H1 (cell line): ENCODE measurements around the gene NR3C1. TPM values are rescaled to one million over a fixed set of nuclear protein-coding genes. Genes with fewer than 3 reads are reported as not detected.

Experiments
- CTCF ChIA-PET: fragments of 300-600 bp; sonication (Branson Sonifier 250); formaldehyde crosslinking; loops from one replicate; lab custom pipeline; 2021; ENCODE audit not compliant: partially characterized antibody; lab: Charles Lee
- POLR2A ChIA-PET: fragments of 300-600 bp; sonication (Branson Sonifier 250); formaldehyde crosslinking; loops from one replicate; lab custom pipeline; 2021; ENCODE audit warnings: inconsistent platforms; ENCODE audit not compliant: partially characterized antibody; lab: Charles Lee
- DNase-seq, 2 experiments: peaks; one replicate each; pipeline versions ENCODE4 v3.0.0 to v3.0.0-alpha.2; 2010 to 2022; ENCODE audit warnings: low spot score in 2 of 2, low read depth in 1 of 2, mixed read lengths in 1 of 2
- FAIRE-seq: peaks from 2 replicates; lab custom pipeline; 2011; peaks lifted over from hg19 to GRCh38; lab: Jason Lieb, UNC
- H2AFZ ChIP-seq: 2 replicates; pipeline ENCODE4 v1.8.1; 2012; ENCODE audit warnings: low read length, inconsistent platforms
- H2AK5ac ChIP-seq: 2 replicates; pipeline ENCODE4 v1.6.1; 2013; ENCODE audit warnings: low read depth, low read length
- H2BK120ac ChIP-seq: replicated peaks from 2 replicates; pipeline ENCODE3; 2013; ENCODE audit warnings: low read depth, low read length, inconsistent platforms
- H2BK12ac ChIP-seq: 2 replicates; pipeline ENCODE4 v1.6.1; 2013; ENCODE audit warnings: low read depth, low read length
- H2BK15ac ChIP-seq: 2 replicates; pipeline ENCODE4 v1.6.1; 2013; ENCODE audit warnings: low read length
- H2BK20ac ChIP-seq: 2 replicates; pipeline ENCODE4 v1.6.1; 2013; ENCODE audit warnings: low read length
- H2BK5ac ChIP-seq: 2 replicates; pipeline ENCODE4 v1.6.1; 2013; ENCODE audit warnings: low read depth, low read length
- H3K14ac ChIP-seq: 2 replicates; pipeline ENCODE4 v1.6.1; 2013; ENCODE audit warnings: inconsistent platforms; ENCODE audit not compliant: insufficient read length
- H3K18ac ChIP-seq: 2 replicates; pipeline ENCODE4 v1.6.1; 2013; ENCODE audit warnings: low read length; ENCODE audit errors: extremely low read depth
- H3K23ac ChIP-seq: 2 replicates; pipeline ENCODE4 v1.6.1; 2013; ENCODE audit warnings: inconsistent platforms; ENCODE audit not compliant: insufficient read length
- H3K23me2 ChIP-seq: 2 replicates; pipeline ENCODE4 v1.6.1; 2013; ENCODE audit warnings: low read depth, low read length
- H3K27ac ChIP-seq: 2 replicates; pipeline ENCODE4 v1.6.1; 2011; ENCODE audit warnings: low read depth, low read length, inconsistent platforms
- H3K27me3 ChIP-seq, 4 experiments: replicated peaks in 1 of 4; 1 replicate in 1 of 4; 2 replicates in 3 of 4; pipeline versions ENCODE4 v1.6.1 to v1.8.1; 2011 to 2013; ENCODE audit warnings: low read length in 3 of 4, mild to moderate bottlenecking in 3 of 4, inconsistent platforms in 2 of 4, mixed read lengths in 2 of 4, moderate library complexity in 1 of 4; ENCODE audit not compliant: control insufficient read depth in 3 of 4, insufficient read depth in 3 of 4; ENCODE audit errors: extremely low read depth in 1 of 4
- H3K36me3 ChIP-seq, 4 experiments: 2 replicates each; pipeline versions ENCODE4 v1.6.1 to v1.8.1; 2011 to 2013; ENCODE audit warnings: mild to moderate bottlenecking in 4 of 4, low read length in 3 of 4, moderate library complexity in 2 of 4, control low read depth in 1 of 4, inconsistent platforms in 1 of 4; ENCODE audit not compliant: insufficient read depth in 4 of 4, control insufficient read depth in 2 of 4
- H3K4ac ChIP-seq: replicated peaks from 2 replicates; pipeline ENCODE3; 2013; ENCODE audit warnings: low read length, low read depth, mixed read lengths, inconsistent platforms; ENCODE audit not compliant: insufficient read length
- H3K4me1 ChIP-seq, 4 experiments: replicated peaks in 1 of 4; 1 replicate in 1 of 4; 2 replicates in 3 of 4; pipeline versions ENCODE4 v1.6.1 to v1.8.1; 2011 to 2013; ENCODE audit warnings: low read length in 3 of 4, inconsistent platforms in 2 of 4, mixed read lengths in 1 of 4; ENCODE audit not compliant: insufficient read depth in 4 of 4, control insufficient read depth in 3 of 4
- H3K4me2 ChIP-seq, 2 experiments: 2 replicates each; pipeline versions ENCODE4 v1.6.1 to v1.8.1; 2011 to 2013; ENCODE audit warnings: low read depth in 2 of 2, low read length in 2 of 2, control low read depth in 1 of 2, inconsistent platforms in 1 of 2, mild to moderate bottlenecking in 1 of 2; ENCODE audit not compliant: insufficient read depth in 1 of 2
- H3K4me3 ChIP-seq, 4 experiments: fragments of 200-600, 300-600 bp in 1 of 4; sonication (generic), shearing (Covaris generic), sonication (Bioruptor Twin) in 1 of 4; 2 replicates each; pipeline versions ENCODE4 v1.5.1 to v1.8.1; 2011 to 2016; ENCODE audit warnings: low read length in 4 of 4, low read depth in 3 of 4, control low read depth in 2 of 4, inconsistent platforms in 2 of 4, mild to moderate bottlenecking in 2 of 4, mixed read lengths in 1 of 4, moderate library complexity in 1 of 4; ENCODE audit not compliant: insufficient read depth in 2 of 4; ENCODE audit errors: extremely low read depth in 1 of 4
- H3K56ac ChIP-seq: replicated peaks from 2 replicates; pipeline ENCODE3; 2013; ENCODE audit warnings: low read depth, mild to moderate bottlenecking, mixed read lengths, low read length, inconsistent platforms; ENCODE audit not compliant: insufficient read length
- H3K79me1 ChIP-seq: 2 replicates; pipeline ENCODE4 v1.6.1; 2013; ENCODE audit warnings: low read depth, low read length, control low read depth
- H3K79me2 ChIP-seq, 2 experiments: 2 replicates each; pipeline versions ENCODE4 v1.6.1 to v1.8.1; 2012 to 2013; ENCODE audit warnings: low read length in 2 of 2, mild to moderate bottlenecking in 2 of 2, inconsistent platforms in 1 of 2; ENCODE audit not compliant: insufficient read depth in 2 of 2, control insufficient read depth in 1 of 2
- H3K9ac ChIP-seq, 4 experiments: replicated peaks in 1 of 4; 1 replicate in 1 of 4; 2 replicates in 3 of 4; pipeline versions ENCODE4 v1.6.1 to v1.8.1; 2011 to 2013; ENCODE audit warnings: low read depth in 3 of 4, low read length in 3 of 4, control low read depth in 2 of 4, mild to moderate bottlenecking in 2 of 4, moderate library complexity in 2 of 4, inconsistent platforms in 1 of 4; ENCODE audit errors: extremely low read depth in 1 of 4
- H3K9me3 ChIP-seq, 2 experiments: 2 replicates each; pipeline versions ENCODE4 v1.6.1 to v1.8.1; 2012 to 2013; ENCODE audit warnings: mild to moderate bottlenecking in 2 of 2, moderate library complexity in 2 of 2, control low read depth in 1 of 2, inconsistent platforms in 1 of 2, low read depth in 1 of 2, low read length in 1 of 2, mixed read lengths in 1 of 2; ENCODE audit not compliant: insufficient read depth in 2 of 2
- H4K20me1 ChIP-seq, 2 experiments: replicated peaks in 1 of 2; 2 replicates each; pipeline versions ENCODE3 to v1.8.1; 2011 to 2013; ENCODE audit warnings: inconsistent platforms in 2 of 2, low read length in 2 of 2, mild to moderate bottlenecking in 1 of 2; ENCODE audit not compliant: insufficient read depth in 2 of 2, control insufficient read depth in 1 of 2
- H4K5ac ChIP-seq: 2 replicates; pipeline ENCODE4 v1.6.1; 2013; ENCODE audit warnings: low read length, low read depth, mixed read lengths, inconsistent platforms; ENCODE audit not compliant: insufficient read length
- H4K8ac ChIP-seq: 2 replicates; pipeline ENCODE4 v1.8.0; 2013; ENCODE audit warnings: mild to moderate bottlenecking, moderate library complexity, low read length, inconsistent platforms; ENCODE audit not compliant: insufficient read depth; ENCODE audit errors: extremely low read depth
- H4K91ac ChIP-seq: replicated peaks from 2 replicates; pipeline ENCODE3; 2013; ENCODE audit warnings: low read length, mixed read lengths, inconsistent platforms; ENCODE audit not compliant: insufficient read length
- JUN ChIP-seq: IDR thresholded peaks from 2 replicates; pipeline ENCODE4 v1.6.1; 2011; ENCODE audit warnings: low read depth, mild to moderate bottlenecking, improper control_type of control experiment, low read length
- whole genome bisulfite sequencing, 2 experiments: shearing (Covaris generic) in 1 of 2; methylation state at CpG; one replicate each; pipeline versions ENCODE4 v1.1.6 to v1.1.7; 2013 to 2015; ENCODE audit warnings: low lambda C conversion rate in 2 of 2, mixed read lengths in 2 of 2, inconsistent platforms in 1 of 2, low coverage in 1 of 2, missing lambda C conversion rate in 1 of 2; ENCODE audit not compliant: insufficient replicate concordance in 2 of 2, insufficient coverage in 1 of 2, insufficient read length in 1 of 2; ENCODE audit errors: extremely low coverage in 1 of 2, missing lambda C conversion rate in 1 of 2; 5-methylcytosine and 5-hydroxymethylcytosine counted together
- polyA plus RNA-seq, 7 experiments: library from polyadenylated mRNA; depleted of rRNA in 3 of 7; stranded (reverse) in 5 of 7; unstranded in 2 of 7; fragments of >200 nt in 5 of 7; fragments of 200-250 nt in 2 of 7; gene quantifications; 1 replicate in 5 of 7; 2 replicates in 1 of 7; 4 replicates in 1 of 7; pipeline versions ENCODE4 v1.2.1 to v1.2.3, GENCODE V29; 2011 to 2013; ENCODE audit warnings: missing spikeins in 2 of 7, mixed read lengths in 2 of 7
- total RNA-seq: library from RNA; stranded (reverse); fragmentation: NEBNext Ultra II Directional; extraction: Animal tissue kit (Norgen Biotek cat#: 25700); gene quantifications from 2 replicates; pipeline ENCODE4 v1.2.1, GENCODE V29; 2021

The NR3C1 gene
- total and polyA plus RNA-seq, 2 of the 8 experiments (the other 6 are each of a cell fraction or from before 2014, with no cell fraction given) = 1.7 to 5.4 TPM

DNA sequence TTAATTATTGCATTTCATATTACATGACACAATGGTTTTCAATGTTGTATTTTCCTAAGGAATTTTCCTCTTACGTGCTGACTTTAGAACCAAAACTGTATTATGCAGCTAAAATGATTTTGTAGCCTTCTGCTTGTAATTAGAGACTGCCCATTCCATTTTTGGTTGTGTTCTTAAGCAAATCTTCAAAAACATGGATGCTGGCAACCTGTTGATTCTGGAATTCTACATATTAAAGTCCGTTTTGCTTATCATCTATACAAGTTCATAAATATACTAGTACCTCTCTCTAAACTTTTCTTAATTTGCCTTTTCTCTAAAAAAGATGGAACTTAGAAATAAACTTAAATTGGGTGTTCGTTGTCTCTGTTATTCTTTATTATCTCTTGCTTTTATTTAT lies 88.3 kb downstream of the NR3C1 start:
- Histone ChIP-seq H4K91ac (no peak overlapping the region), H2AFZ (no peak overlapping the region), H3K27ac (no peak overlapping the region), H3K23me2 (no peaks in the 10 kb centered on the region), H3K4ac (no peak overlapping the region), H3K9ac (no peak overlapping the region), H3K4me1 (0 out of 7 replicates have a peak, but pooled peaks cover 0 to 4% (median 0%) of the 10 kb centered on the region in 4 experiments), H3K23ac (no peak overlapping the region), H3K79me1 (no peaks in the 10 kb centered on the region), H2BK5ac (no peak overlapping the region), H3K36me3 (no peaks in the 10 kb centered on the region; a peak in 1 of 8 replicates), H3K4me2 (no peak overlapping the region), H4K5ac (no peak overlapping the region), H3K79me2 (no peaks in the 10 kb centered on the region), H3K14ac (no peak overlapping the region), H4K20me1 (no peaks in the 10 kb centered on the region), H4K8ac (no peak overlapping the region), H3K27me3 (no peaks in the 10 kb centered on the region), H2BK20ac (no peak overlapping the region), H2BK120ac (no peak overlapping the region), H3K18ac (no peak overlapping the region), H2BK12ac (no peak overlapping the region), H3K56ac (no peak overlapping the region), H3K4me3 (no peak overlapping the region), H2AK5ac (no peak overlapping the region), H2BK15ac (no peak overlapping the region), H3K9me3 (no peaks in the 10 kb centered on the region)
- FAIRE-seq (no peak), DNase-seq (no peak)
- POLR2A ChIA-PET = no interaction called here
- CTCF ChIA-PET = no interaction called here
- 84% methylated on average over 3 of the region's 3 CpGs; no CpG with 5 or more reads in 1 of the 2 experiments for WGBS, 2 experiments
- no peak for TF ChIP-seq JUN
